ENCODE results near the gene MFSD1. TPM values are rescaled to one million over a fixed set of nuclear protein-coding genes. Genes with fewer than 3 reads are reported as not detected.

The MFSD1 gene
- total RNA-seq = 23.3 TPM
- 10 to 100 TPM; 52.8 to 65.8 (median 58.4) TPM for polyA plus RNA-seq

GRCh38 chr3:158801696-158802408 is at the start of gene MFSD1:
TSS of gene MFSD1 (plus strand) at chr3:158802054. CDS start at chr3:158802153, 99 bp downstream.
- H3K9me3 Mint-ChIP-seq = peaks cover 0 to 3% (median 0%) of the 10 kb centered on the region in 7 donors
- peak within 1 kb of the TSS; percentile 77 to 94 (median 92) for H3K4me3 Mint-ChIP-seq
- Histone ChIP-seq H3K27me3 (ENCODE audit: control insufficient read depth, insufficient read depth, low read length) (no peaks in the 10 kb centered on the region), H3K27ac (ENCODE audit: insufficient read depth, low read length, poor library complexity, severe bottlenecking) (peak within 1 kb of the TSS; percentile 75), H3K36me3 (ENCODE audit: control insufficient read depth, insufficient read depth, low read length) (peaks cover 6% of the 10 kb centered on the region), H3K4me3 (ENCODE audit: low read depth, low read length) (peak within 1 kb of the TSS; percentile 89), H3K9me3 (ENCODE audit: control insufficient read depth in 2 of 2, low read length in 2 of 2) (no peaks in the 10 kb centered on the region), H3K4me1 (ENCODE audit: control insufficient read depth, insufficient read depth, low read length, poor library complexity, severe bottlenecking) (peaks cover 25% of the 10 kb centered on the region)
- DNase-seq = peak; percentile 81 to 92 (median 85)
- H3K36me3 Mint-ChIP-seq = peaks cover 13% of the 10 kb centered on the region
- H3K27ac Mint-ChIP-seq = peak within 1 kb of the TSS; percentile 81 to 97 (median 95)
- H3K27me3 Mint-ChIP-seq = no peaks in the 10 kb centered on the region
- peak; percentile 90 for ATAC-seq (ENCODE audit: low read depth in 2 of 2)
- H3K4me1 Mint-ChIP-seq = peaks cover 19 to 42% (median 20%) of the 10 kb centered on the region in 4 donors

DNA sequence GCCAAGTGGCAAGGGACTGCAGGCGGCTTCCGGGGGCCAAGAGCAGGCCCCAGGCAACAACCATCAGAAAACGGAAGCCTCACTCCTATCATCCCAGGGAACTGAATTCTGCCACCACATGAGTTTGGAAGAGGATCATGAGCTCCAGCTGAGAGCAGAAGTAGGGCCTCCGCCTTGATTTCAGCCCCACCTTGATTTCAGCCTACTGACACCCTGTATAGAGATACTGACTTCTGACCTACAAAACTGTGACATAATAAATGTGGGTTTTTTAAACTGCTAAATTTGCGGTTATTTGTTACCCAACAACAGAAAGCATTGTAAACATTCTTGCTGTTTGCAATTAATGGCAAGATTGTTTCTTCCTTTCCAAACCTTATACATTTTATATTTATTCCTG is 48.0 kb upstream of the MFSD1 start:
- Histone ChIP-seq H3K9me3 (ENCODE audit: control insufficient read depth in 2 of 2, low read length in 2 of 2) (no peaks in the 10 kb centered on the region), H3K4me1 (ENCODE audit: control insufficient read depth, insufficient read depth, low read length, poor library complexity, severe bottlenecking) (no peaks in the 10 kb centered on the region), H3K27ac (ENCODE audit: insufficient read depth, low read length, poor library complexity, severe bottlenecking) (no peak overlapping the region), H3K27me3 (ENCODE audit: control insufficient read depth, insufficient read depth, low read length) (no peaks in the 10 kb centered on the region), H3K4me3 (ENCODE audit: low read depth, low read length) (no peak overlapping the region), H3K36me3 (ENCODE audit: control insufficient read depth, insufficient read depth, low read length) (no peaks in the 10 kb centered on the region)
- H3K27ac Mint-ChIP-seq = no peak overlapping the region
- peaks cover 11% of the 10 kb centered on the region for H3K36me3 Mint-ChIP-seq
- peaks cover 0 to 2% (median 0%) of the 10 kb centered on the region in 7 donors for H3K9me3 Mint-ChIP-seq
- DNase-seq (no peak), ATAC-seq (ENCODE audit: low read depth in 2 of 2) (no peak)
- no peak overlapping the region for H3K4me3 Mint-ChIP-seq
- H3K4me1 Mint-ChIP-seq = peaks cover 0 to 2% (median 0%) of the 10 kb centered on the region in 4 donors
- H3K27me3 Mint-ChIP-seq = no peaks in the 10 kb centered on the region

GRCh38 chr3:158755421-158755820 is 46.4 kb upstream of the MFSD1 start:
- Mint-ChIP-seq H3K4me1 (peaks cover 0 to 2% (median 0%) of the 10 kb centered on the region in 4 donors), H3K27ac (no peak overlapping the region), H3K27me3 (no peaks in the 10 kb centered on the region), H3K4me3 (no peak overlapping the region), H3K36me3 (peaks cover 11% of the 10 kb centered on the region), H3K9me3 (peaks cover 0 to 2% (median 0%) of the 10 kb centered on the region in 7 donors)
- no peak for DNase-seq
- H3K36me3 ChIP-seq (ENCODE audit: control insufficient read depth, insufficient read depth, low read length) = no peaks in the 10 kb centered on the region
- no peak for ATAC-seq (ENCODE audit: low read depth in 2 of 2)
- H3K4me3 ChIP-seq (ENCODE audit: low read depth, low read length) = no peak overlapping the region
- no peaks in the 10 kb centered on the region for H3K4me1 ChIP-seq (ENCODE audit: control insufficient read depth, insufficient read depth, low read length, poor library complexity, severe bottlenecking)
- no peaks in the 10 kb centered on the region for H3K27me3 ChIP-seq (ENCODE audit: control insufficient read depth, insufficient read depth, low read length)
- H3K27ac ChIP-seq (ENCODE audit: insufficient read depth, low read length, poor library complexity, severe bottlenecking) = no peak overlapping the region
- no peaks in the 10 kb centered on the region for H3K9me3 ChIP-seq (ENCODE audit: control insufficient read depth in 2 of 2, low read length in 2 of 2)

DNA sequence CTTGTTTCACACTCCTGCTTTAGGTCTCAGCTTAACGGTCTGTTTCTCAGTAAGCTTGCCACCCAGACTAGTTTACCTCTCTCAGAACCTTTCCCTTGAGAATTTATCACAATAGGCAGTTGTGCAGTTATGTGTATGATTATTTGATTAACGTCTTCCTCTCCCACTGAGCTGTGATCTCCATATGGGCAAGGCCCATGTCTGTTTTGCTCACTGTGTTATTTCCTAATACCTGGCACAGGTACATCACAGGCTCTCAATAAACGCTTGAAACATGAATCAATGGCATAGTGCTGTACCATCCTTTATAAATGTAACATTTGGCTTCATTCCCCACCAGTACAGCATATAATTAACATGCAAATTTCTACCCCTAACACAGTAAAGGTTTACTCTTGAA is 40.5 kb upstream of the MFSD1 start:
- H3K4me3 Mint-ChIP-seq = no peak overlapping the region
- H3K36me3 Mint-ChIP-seq = peaks cover 13% of the 10 kb centered on the region
- Histone ChIP-seq H3K4me3 (ENCODE audit: low read depth, low read length) (no peak overlapping the region), H3K27me3 (ENCODE audit: control insufficient read depth, insufficient read depth, low read length) (no peaks in the 10 kb centered on the region), H3K36me3 (ENCODE audit: control insufficient read depth, insufficient read depth, low read length) (no peaks in the 10 kb centered on the region), H3K9me3 (ENCODE audit: control insufficient read depth in 2 of 2, low read length in 2 of 2) (no peaks in the 10 kb centered on the region), H3K27ac (ENCODE audit: insufficient read depth, low read length, poor library complexity, severe bottlenecking) (no peak overlapping the region), H3K4me1 (ENCODE audit: control insufficient read depth, insufficient read depth, low read length, poor library complexity, severe bottlenecking) (no peaks in the 10 kb centered on the region)
- no peaks in the 10 kb centered on the region for H3K9me3 Mint-ChIP-seq
- DNase-seq = no peak
- no peak overlapping the region for H3K27ac Mint-ChIP-seq
- no peak for ATAC-seq (ENCODE audit: low read depth in 2 of 2)
- peaks cover 8% of the 10 kb centered on the region for H3K27me3 Mint-ChIP-seq
- H3K4me1 Mint-ChIP-seq = no peaks in the 10 kb centered on the region

DNA sequence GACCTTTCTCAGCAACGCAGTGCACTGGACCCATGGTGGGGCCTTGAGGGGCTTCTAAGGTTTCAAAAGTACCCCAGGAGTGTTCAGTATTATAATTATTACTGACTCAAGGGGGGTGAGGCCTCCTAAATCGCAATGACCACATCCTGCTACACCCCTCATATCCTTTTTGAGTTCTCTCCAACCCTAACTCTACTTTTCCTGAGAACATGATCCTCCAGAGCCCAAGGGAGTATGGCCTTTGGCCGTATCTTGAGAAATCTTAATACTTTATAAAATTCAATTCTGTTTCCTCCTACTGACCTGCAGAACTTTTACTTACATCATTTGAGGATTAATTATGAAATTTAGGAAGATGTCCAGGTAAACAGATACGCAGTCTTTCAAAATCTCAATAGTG is 39.2 kb upstream of the MFSD1 start:
- Histone ChIP-seq H3K36me3 (ENCODE audit: control insufficient read depth, insufficient read depth, low read length) (no peaks in the 10 kb centered on the region), H3K4me3 (ENCODE audit: low read depth, low read length) (no peak overlapping the region), H3K4me1 (ENCODE audit: control insufficient read depth, insufficient read depth, low read length, poor library complexity, severe bottlenecking) (no peaks in the 10 kb centered on the region), H3K27ac (ENCODE audit: insufficient read depth, low read length, poor library complexity, severe bottlenecking) (no peak overlapping the region), H3K9me3 (ENCODE audit: control insufficient read depth in 2 of 2, low read length in 2 of 2) (no peaks in the 10 kb centered on the region), H3K27me3 (ENCODE audit: control insufficient read depth, insufficient read depth, low read length) (no peaks in the 10 kb centered on the region)
- Mint-ChIP-seq H3K27me3 (peaks cover 14% of the 10 kb centered on the region), H3K36me3 (peaks cover 13% of the 10 kb centered on the region), H3K9me3 (no peaks in the 10 kb centered on the region), H3K4me1 (no peaks in the 10 kb centered on the region), H3K4me3 (no peak overlapping the region), H3K27ac (no peak overlapping the region)
- ATAC-seq (ENCODE audit: low read depth in 2 of 2) = no peak
- no peak for DNase-seq

- H3K27ac Mint-ChIP-seq = no peak overlapping the region
- H3K4me1 Mint-ChIP-seq = no peaks in the 10 kb centered on the region
- Histone ChIP-seq H3K9me3 (ENCODE audit: control insufficient read depth in 2 of 2, low read length in 2 of 2) (no peaks in the 10 kb centered on the region), H3K4me3 (ENCODE audit: low read depth, low read length) (no peak overlapping the region), H3K4me1 (ENCODE audit: control insufficient read depth, insufficient read depth, low read length, poor library complexity, severe bottlenecking) (no peaks in the 10 kb centered on the region), H3K27ac (ENCODE audit: insufficient read depth, low read length, poor library complexity, severe bottlenecking) (no peak overlapping the region), H3K36me3 (ENCODE audit: control insufficient read depth, insufficient read depth, low read length) (no peaks in the 10 kb centered on the region), H3K27me3 (ENCODE audit: control insufficient read depth, insufficient read depth, low read length) (no peaks in the 10 kb centered on the region)
- H3K36me3 Mint-ChIP-seq = peaks cover 13% of the 10 kb centered on the region
- H3K9me3 Mint-ChIP-seq = no peaks in the 10 kb centered on the region
- H3K27me3 Mint-ChIP-seq = peaks cover 14% of the 10 kb centered on the region
- ATAC-seq (ENCODE audit: low read depth in 2 of 2) (no peak), DNase-seq (no peak)
- no peak overlapping the region for H3K4me3 Mint-ChIP-seq
These were observed 38.4 kb upstream of the MFSD1 start for GRCh38 chr3:158763421-158763820.

- no peaks in the 10 kb centered on the region for H3K4me1 Mint-ChIP-seq
These were observed 36.2 kb upstream of the MFSD1 start for GRCh38 chr3:158765518-158766205.

More at GRCh38 chr3:158765518-158766205, 36.2 kb upstream of the MFSD1 start:
- Histone ChIP-seq H3K4me3 (ENCODE audit: low read depth, low read length) (no peak overlapping the region), H3K4me1 (ENCODE audit: control insufficient read depth, insufficient read depth, low read length, poor library complexity, severe bottlenecking) (no peaks in the 10 kb centered on the region), H3K27ac (ENCODE audit: insufficient read depth, low read length, poor library complexity, severe bottlenecking) (no peak overlapping the region), H3K36me3 (ENCODE audit: control insufficient read depth, insufficient read depth, low read length) (no peaks in the 10 kb centered on the region), H3K27me3 (ENCODE audit: control insufficient read depth, insufficient read depth, low read length) (no peaks in the 10 kb centered on the region), H3K9me3 (ENCODE audit: control insufficient read depth in 2 of 2, low read length in 2 of 2) (no peaks in the 10 kb centered on the region)
- H3K27ac Mint-ChIP-seq = no peak overlapping the region
- H3K36me3 Mint-ChIP-seq = peaks cover 6% of the 10 kb centered on the region
- DNase-seq = no peak
- H3K27me3 Mint-ChIP-seq = peaks cover 18% of the 10 kb centered on the region
- ATAC-seq (ENCODE audit: low read depth in 2 of 2) = no peak
- H3K9me3 Mint-ChIP-seq = no peaks in the 10 kb centered on the region
- no peak overlapping the region for H3K4me3 Mint-ChIP-seq

Measured in CD4-positive, CD25-positive, alpha-beta regulatory T cell (primary cell).